Right forelimb (tissue), 1 donor: ENCODE data around the gene PCBP4.
"Not testable (repeated sequence)": the region's sequence is repeated elsewhere in the genome, so short reads cannot be mapped to it uniquely, and the experiment has no call there.

Experiments
- DNase-seq: peaks from one replicate; pipeline ENCODE4 v3.0.0-alpha.2; 2018

Gene PCBP4

GRCh38 chr3:51993657-51994056 is 26.4 kb upstream of the PCBP4 start:
- DNase-seq: not testable (repeated sequence)

- no peak for DNase-seq
These were observed 24.9 kb upstream of the PCBP4 start for GRCh38 chr3:51992017-51992682.

- not testable (repeated sequence) for DNase-seq
These were observed 23.3 kb upstream of the PCBP4 start for GRCh38 chr3:51990501-51990971.

- no peak for DNase-seq
These were observed 21.3 kb upstream of the PCBP4 start for GRCh38 chr3:51988286-51989146.

- no peak for DNase-seq
These were observed 20.3 kb upstream of the PCBP4 start for GRCh38 chr3:51987568-51987967.

- DNase-seq: no peak
These were observed 19.0 kb upstream of the PCBP4 start for GRCh38 chr3:51986010-51986947.

- no peak for DNase-seq
These were observed 17.8 kb upstream of the PCBP4 start for GRCh38 chr3:51985063-51985462.

- DNase-seq: no peak
These were observed 17.0 kb upstream of the PCBP4 start for GRCh38 chr3:51984269-51984647.

- DNase-seq: no peak
These were observed 16.5 kb upstream of the PCBP4 start for GRCh38 chr3:51983578-51984268.

- peak; percentile 89 for DNase-seq
These were observed 15.8 kb upstream of the PCBP4 start, which contains the start of gene ACY1 for GRCh38 chr3:51982838-51983577. ACY1 (plus strand) TSS chr3:51983535; CDS start chr3:51984065, 530 bp downstream.

GRCh38 chr3:51982352-51982837 is 15.1 kb upstream of the PCBP4 start:
- no peak for DNase-seq

- no peak for DNase-seq
These were observed 13.0 kb upstream of the PCBP4 start for GRCh38 chr3:51980253-51980652.

- no peak for DNase-seq
These were observed 10.9 kb upstream of the PCBP4 start for GRCh38 chr3:51978143-51978502.

GRCh38 chr3:51977446-51978142 is 10.3 kb upstream of the PCBP4 start:
- DNase-seq: no peak

- DNase-seq: peak; percentile 78
These were observed 8.7 kb upstream of the PCBP4 start for GRCh38 chr3:51975852-51976549.

GRCh38 chr3:51974963-51975851 is 8.0 kb upstream of the PCBP4 start, which contains the start of gene ABHD14A:
ABHD14A (plus strand) TSS chr3:51975064; CDS start chr3:51975136, 72 bp downstream.
- peak; percentile 81 for DNase-seq

GRCh38 chr3:51974277-51974962 is 7.2 kb upstream of the PCBP4 start:
- DNase-seq: no peak

- no peak for DNase-seq
These were observed 4.1 kb upstream of the PCBP4 start for GRCh38 chr3:51971350-51971749.
